Activated CD4-positive, alpha-beta T cell treated with anti-CD3 and anti-CD28 coated beads for 24 hours (primary cell): Measurements from ENCODE around the gene TMEM266.

ENCODE experiments used
- DNase-seq, 2 donors: peaks; one replicate each; pipeline ENCODE4 v3.0.0-alpha.2; 2020; ENCODE audit warnings: low read depth in 2 of 2

Gene TMEM266

DNA sequence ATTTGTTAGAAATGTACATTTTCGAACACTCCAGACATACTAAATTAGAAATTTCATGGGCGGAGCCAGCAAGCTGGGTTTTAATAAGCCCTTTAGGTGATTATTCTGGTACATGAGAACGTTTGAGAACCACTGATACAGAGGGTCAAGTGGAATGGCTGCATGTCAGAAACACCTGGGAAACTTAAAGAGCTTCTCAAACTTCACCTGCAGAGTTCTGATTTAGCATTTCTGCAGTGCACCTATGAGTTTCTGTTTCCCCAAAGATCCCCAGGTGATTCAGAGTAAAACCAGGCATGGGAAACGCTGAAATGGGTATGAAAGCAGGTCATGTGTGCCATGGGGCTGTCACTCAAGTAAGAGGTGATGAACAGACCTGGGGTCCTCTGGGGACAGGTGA lies 68.1 kb downstream of the TMEM266 start:
- DNase-seq: no peak

DNA sequence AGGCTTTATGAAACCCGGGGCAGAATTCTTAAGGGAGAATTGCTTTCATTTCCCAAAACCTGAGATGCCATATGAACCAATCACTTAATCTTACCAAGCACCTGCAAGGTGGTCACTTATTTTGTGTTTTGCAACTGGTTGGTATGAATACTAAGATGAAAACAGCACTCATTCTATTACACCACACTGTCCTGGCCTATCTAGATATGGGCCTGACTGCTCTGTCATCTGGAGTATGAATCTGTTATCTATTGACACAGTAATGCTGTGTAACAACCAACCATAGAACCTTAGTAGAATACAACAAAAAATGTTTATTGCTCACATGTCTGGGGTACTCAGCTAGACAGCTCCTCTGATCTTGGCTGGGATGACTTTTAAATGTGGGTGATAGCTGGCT lies 74.8 kb downstream of the TMEM266 start:
- no peak for DNase-seq

DNA sequence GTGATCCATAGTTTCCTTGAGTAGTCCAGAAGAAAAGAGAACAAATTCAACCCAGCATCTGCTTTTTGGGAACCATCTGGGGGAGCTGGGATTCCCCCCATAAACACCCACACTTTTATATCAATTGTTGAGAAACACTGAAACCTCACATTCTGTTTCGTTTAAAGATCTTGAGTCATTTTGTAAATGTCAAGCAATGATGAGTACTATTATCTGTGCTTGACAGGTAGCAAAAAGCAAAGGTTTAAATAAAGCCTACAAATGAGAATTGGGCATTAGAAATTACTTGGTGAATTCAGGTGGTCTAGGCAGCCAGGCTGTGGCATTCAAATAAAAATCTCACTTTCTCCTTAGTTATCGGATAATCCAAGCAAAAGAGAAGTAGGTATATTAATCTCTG lies 75.7 kb downstream of the TMEM266 start:
- no peak for DNase-seq

GRCh38 chr15:76138436-76138835 lies 78.7 kb downstream of the TMEM266 start:
- no peak for DNase-seq

DNA sequence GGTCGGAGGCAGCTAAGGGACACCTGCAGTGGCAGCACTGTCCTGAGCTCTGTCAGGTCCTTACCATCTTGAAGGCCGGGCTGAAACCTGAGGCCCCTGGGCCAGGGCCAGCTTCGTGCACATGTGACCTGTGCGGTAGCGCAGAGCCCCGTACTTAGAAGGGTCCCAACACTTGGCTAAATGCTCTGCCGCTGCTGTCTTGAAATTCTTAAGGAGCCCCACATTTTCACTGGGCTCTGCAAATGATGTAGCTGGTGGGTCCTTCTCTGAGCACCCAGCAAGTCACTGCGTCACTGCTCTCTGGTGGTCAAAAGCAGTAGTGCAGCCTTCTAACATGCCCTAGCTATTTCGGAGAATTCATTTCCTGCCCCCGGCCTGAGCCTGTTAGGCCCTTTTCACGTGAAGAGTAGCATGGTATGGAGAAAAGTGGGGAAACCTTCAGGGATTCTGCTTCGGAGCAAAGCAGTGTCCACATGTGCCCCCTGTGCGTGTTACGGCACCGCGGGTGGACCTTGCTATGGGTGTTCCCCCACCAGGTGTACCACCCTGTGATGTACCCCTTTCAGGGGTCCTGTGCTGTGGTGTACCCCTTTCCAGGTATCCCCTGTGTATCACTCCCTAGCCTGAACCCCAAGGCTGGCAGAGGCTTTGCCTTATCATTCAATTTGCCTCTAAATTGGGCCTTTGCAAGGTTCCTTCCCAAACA lies 79.7 kb downstream of the TMEM266 start:
- DNase-seq: peak; percentile 60 to 71

DNA sequence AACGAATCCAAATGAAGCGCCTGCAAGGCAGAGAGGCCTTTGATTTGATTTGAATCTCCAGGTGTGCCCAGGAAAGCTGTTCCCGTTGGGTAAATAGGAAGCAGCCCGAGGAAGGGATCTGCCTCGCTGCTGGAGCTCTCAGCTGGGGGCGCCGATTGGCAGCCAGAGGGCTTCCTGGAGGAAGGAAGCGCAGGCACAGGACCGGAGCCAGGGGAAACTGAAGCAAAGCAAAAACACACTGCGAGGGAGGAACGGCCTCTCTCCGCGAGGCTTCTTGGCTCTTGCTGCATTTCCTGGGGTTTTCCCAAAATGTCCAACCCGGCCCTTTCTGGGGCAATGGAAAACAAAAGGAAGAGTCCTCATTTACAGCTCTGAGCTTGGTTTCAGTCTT lies 80.3 kb downstream of the TMEM266 start:
- no peak for DNase-seq

- no peak for DNase-seq
Measured at GRCh38 chr15:76146812-76147211, 87.0 kb downstream of the TMEM266 start.

GRCh38 chr15:76147906-76148570 lies 88.3 kb downstream of the TMEM266 start:
- DNase-seq: peak; percentile 65 to 66

DNA sequence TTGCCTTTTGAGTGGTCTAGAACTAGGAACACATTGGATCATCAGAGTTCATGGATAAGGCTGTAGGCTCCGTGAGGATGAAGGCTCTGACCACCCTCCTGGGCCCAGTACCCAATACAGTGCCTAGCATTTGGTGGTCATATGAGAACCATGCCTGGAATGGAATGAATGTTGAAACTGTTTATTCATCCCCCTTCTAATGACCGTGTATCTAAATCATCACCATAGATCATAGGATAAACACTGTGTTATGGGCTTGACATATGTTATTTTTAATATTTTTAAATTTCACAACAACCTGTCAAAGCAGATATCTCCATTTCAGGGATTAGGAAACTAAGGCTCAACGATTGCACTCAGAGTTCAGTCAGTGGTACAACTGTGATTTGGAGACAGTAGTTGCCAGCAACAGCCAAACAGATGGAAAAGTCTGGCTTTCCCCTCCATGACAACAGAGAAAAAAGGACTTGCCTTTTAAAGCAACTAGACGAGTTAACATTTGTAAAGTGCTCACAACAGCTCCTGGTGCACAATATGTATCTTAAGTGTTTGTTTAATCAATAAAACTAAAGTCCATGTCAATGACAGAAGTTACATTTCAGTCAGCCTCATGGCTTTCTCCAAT lies 89.6 kb downstream of the TMEM266 start:
- DNase-seq: no peak

- no peak for DNase-seq
Measured at GRCh38 chr15:76150513-76150912, 90.7 kb downstream of the TMEM266 start.

GRCh38 chr15:76150971-76151598 lies 91.3 kb downstream of the TMEM266 start:
- peak; percentile 71 to 82 for DNase-seq

- DNase-seq: no peak
Measured at GRCh38 chr15:76151599-76151974, 91.8 kb downstream of the TMEM266 start.

- no peak for DNase-seq
Measured at GRCh38 chr15:76152197-76152596, 92.4 kb downstream of the TMEM266 start.

DNA sequence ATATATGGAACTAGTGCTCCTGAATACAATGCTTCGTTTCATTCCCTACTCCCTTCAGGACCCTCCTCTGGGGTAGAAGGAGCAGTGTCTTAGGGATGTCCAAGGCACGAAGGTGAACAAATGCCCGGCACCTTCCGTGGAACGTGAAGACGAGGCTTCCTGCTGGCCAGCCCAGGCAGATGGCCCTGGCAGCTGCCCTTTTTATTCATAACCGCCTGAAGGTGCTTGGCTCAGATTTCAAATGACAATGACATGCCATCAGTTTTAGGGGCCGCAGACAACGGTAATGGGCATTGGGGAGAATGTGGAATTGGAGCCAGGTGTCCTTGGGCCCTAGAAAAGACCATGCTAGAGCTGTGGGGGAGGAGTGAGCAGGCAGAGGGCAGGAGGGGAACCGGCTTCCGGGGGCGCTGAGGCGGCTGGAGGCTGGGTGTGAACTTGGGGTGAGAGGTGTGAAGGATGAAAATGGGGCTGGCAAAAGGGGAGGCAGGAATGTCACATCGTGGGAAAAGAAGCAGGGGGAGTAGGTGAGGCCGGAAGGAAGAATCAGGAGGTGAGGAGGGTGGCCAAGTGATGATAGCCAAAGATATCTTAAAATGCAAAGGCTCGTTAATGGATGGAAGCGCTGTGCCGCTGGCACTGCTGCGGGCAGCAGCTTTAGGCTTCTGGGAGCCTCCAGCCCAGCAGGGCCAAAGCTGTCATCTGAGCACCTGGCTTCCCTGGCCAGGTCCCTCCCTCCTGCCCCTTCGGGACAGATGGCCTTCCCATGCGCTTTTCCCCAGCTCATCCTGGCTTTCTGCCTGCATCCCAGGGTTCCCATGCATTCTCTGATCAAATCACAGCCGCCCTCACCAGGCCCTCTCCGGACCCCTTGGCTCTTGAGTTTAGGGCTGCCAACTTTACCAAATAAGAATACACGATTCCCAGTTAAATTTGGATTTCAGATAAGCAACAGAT lies 93.7 kb downstream of the TMEM266 start:
- no peak for DNase-seq

DNA sequence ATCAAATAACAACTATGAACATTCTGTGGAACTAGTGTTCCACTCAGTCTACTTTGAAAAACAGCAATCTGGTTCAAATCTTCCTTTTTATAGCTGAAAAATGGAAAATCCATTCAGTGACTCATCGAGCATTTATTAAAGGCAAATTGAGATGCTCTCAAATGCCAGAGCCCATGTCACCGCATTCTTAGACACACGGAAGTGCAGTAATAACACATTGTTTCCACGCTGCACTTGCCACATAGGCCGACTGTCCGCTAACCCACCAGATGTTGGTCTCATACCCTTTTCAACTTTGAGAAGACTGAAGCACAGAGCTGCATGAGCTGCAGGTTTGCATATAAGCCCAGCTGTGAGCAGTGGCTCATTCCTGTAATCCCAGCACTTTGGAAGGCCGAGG lies 95.9 kb downstream of the TMEM266 start:
- no peak for DNase-seq

DNA sequence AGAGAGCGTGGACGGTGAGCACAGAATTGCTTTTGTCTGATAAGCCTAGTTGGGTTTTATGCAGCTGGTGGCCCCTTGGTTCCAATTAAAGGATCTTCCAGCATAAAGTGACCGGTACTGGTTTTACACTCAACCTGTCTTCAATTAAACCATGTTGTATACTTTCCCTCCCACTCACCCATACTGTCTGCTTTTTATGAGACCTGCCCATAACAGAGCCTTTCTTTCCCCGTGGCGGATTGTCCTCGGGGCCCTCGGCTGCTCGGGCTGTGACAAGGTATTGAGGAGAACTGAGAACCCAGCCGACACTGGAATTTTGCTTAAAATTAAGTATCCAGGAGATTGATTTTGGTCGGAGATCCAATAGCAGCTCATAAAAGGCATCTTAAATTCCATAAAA lies 98.4 kb downstream of the TMEM266 start:
- DNase-seq: no peak

DNA sequence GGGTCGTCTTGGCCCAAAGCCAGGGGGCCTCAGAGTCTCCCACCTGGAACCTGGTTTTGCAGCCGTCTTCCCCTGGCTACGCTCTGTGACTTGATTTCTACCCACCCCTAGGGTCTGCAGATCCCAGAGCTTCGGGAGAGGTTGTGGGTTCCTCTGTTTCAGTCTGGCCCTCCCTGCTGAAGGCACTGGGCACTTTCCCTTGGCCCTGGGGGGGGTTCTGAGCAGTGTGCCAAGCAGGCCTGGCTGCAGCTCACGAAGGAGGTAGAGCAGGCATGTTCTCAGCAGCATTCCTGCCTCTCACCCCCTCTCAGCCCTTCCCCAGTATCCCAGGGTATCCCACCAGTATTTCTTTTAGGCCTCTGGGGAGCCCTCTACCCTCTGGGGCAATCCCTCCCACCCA lies 99.0 kb downstream of the TMEM266 start:
- no peak for DNase-seq

GRCh38 chr15:76159282-76159681 lies 99.5 kb downstream of the TMEM266 start:
- no peak for DNase-seq

GRCh38 chr15:76160426-76161152 lies 100.8 kb downstream of the TMEM266 start:
- DNase-seq: no peak

- DNase-seq: no peak
Measured at GRCh38 chr15:76161153-76162035, 101.6 kb downstream of the TMEM266 start.
